Suppressor macrophage (primary cell): ENCODE data around the gene SLC16A8.
A peak's percentile ranks its signal among the peaks of the same experiment; 100 is the strongest.

Source experiments
- DNase-seq, 4 experiments: peaks; one replicate each; pipeline ENCODE4 v3.0.0-alpha.2; 2020 to 2022

The SLC16A8 gene

DNA sequence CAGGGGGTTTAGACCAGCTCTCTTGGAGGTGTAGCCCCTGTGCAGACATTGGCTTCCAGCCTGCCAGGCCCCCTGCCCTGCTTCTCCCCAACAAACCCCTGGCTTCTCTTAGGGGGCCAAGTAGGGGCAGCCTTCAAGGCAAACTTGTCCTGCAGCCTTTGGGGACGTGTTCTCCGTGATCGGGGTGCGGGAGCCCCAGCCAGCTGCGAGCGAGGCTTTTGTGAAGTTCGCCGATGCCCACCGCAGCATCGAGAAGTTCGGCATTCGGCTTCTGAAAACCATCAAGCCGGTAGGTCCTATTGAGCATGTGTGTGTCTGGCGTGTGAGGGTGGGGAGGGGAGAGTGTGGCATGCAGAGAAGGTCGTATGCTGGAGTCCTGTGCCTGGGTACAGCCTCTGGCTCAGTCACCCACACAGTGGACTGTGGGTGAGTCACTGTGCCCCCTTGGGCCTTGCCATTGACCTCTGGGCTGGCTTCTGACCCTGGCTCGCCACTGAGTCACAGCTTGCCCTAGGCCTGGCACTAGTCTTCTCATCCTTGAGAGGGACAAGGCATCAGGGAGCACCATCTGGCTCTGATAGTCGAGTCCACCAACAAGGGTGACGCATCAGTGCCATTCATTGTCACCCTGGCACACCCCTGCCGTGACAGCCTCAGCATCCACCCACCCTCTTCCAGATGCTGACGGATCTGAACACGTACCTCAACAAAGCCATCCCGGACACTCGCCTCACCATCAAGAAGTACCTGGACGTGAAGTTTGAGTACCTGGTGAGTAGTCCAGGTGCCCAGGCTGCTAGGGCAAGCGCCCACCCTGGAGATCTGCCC lies 11.4 kb downstream of the SLC16A8 start:
- DNase-seq = no peak

- DNase-seq = no peak
These were observed 12.3 kb downstream of the SLC16A8 start for GRCh38 chr22:38071421-38072321.

DNA sequence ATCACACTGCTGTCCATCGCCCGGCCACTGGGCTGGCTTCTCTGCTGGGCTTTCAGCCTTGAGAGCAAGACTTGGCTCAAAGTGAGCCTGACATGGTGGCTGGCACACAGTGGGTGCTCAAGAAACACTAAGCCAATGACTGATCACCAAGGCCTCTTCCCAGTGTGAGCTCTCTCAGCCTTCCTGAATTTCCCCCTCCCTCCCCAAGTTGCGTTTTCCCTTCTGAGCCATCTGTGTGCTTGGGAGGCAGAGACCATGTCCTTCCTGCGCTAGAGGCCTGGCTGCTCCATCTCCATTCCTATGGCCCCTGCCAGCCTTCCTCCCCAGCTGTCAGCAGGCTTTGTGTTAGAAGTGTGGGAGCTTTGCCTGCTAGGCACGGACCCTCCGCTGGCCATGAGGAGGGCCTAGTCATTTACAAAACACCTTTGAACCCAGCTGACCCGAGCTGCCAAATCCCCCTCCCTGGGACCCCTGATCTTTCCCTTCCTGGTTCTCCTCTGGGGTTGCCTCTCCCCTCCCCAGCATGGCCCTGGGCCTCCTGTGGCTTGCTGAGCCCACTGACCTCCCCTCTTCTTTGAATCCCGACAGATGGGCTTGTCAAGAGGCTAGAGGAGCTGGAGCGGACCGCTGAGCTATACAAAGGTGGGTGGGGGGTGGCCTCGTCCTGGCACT lies 13.6 kb downstream of the SLC16A8 start:
- no peak for DNase-seq

- DNase-seq = no peak
These were observed 14.4 kb downstream of the SLC16A8 start for GRCh38 chr22:38069372-38070249.

DNA sequence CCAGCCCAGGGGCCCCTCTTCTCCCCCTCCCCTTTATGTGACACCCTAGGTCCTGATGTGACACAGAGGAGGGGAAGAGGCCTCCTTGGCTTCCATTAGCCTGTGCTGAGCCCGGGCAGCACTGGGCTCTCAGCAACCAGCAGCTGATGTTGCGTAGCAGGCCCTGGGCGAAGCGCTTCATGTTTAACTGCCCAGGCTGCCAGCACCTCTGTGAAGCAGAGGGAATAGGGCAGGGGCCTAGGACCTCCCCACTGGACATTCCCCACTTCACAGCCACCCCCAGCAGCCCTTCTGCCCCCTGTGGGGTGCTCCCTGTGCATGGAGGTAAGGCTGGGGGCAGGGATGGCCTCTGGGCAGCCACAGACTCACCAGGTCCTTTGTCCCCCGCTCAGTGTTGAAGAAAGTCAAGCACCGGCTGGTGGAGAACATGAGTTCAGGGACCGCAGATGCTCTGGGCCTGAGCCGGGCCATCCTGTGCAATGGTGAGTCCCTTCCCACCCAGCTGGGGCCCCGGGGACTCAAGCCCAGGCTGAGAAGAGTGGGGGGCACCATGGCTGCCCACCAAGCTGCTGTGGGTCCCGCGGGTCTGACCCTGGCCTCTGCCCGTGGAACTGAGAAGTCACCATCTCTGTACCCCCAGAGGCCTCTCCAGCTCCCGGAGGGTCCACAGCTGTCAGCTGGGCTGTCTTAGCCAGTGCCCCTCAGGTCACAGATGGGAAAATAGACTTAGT lies 15.2 kb downstream of the SLC16A8 start:
- no peak for DNase-seq

- DNase-seq = no peak
These were observed 16.1 kb downstream of the SLC16A8 start for GRCh38 chr22:38067761-38068360.

DNA sequence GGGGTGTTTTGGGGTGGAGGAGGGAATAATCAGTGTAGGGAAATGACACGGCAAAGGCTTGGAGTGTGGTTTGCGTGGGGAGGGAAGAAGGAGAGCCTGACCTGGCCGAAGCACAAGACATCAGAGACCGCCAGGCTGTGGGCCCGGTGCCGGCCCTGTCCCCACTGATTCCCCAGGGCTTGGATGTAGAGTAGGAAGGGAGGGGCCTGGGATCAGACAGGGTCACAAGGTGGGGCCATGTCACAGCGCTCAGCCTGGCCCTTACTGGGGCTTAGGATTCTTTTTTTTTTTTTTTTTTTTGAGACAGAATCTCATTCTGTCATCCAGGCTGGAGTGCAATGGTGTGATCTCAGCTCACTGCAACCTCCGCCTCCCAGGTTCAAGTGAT lies 17.0 kb downstream of the SLC16A8 start:
- no peak for DNase-seq

DNA sequence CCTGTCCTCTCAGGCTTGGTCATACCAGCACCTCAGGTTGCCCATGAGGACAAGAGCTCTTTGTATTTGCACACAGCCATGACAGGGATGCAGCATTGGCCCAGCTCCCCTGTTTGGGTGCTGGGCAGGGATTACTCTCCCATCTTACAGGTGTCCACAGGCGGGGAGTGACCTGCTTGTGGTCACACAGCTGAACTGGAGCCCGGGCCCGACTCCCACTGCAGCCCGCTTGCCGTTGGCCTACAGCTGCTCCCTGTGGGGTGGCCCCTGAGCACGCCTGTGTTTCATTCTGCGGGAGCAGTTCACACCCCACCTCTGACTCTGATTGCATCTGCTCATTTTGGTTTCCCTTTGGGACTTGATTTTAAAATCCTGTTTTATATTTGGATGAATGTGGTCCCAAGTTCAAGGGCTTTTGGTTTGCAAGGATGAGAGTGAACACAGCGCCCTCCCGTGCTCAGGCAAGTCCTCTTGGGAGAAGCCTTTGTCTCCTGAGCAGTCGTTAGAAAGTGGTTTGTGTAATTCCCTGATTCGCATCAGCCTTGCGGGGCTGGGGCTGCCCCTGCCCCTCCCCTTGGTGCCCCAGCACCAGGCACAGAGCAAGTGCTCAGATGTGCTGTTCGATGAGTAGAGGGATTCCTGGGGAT lies 17.5 kb downstream of the SLC16A8 start:
- DNase-seq = no peak

GRCh38 chr22:38065539-38065938 lies 18.4 kb downstream of the SLC16A8 start:
- DNase-seq = no peak

GRCh38 chr22:38062791-38063190 lies 21.2 kb downstream of the SLC16A8 start:
- peak; percentile 39 to 77 (median 70) for DNase-seq

- DNase-seq = peak; percentile 93 to 96 (median 96)
These were observed 26.8 kb downstream of the SLC16A8 start, which contains the start of gene PICK1 for GRCh38 chr22:38056969-38057891. Gene PICK1 (plus strand): TSS chr22:38057404. CDS start chr22:38057810, 406 bp downstream.

DNA sequence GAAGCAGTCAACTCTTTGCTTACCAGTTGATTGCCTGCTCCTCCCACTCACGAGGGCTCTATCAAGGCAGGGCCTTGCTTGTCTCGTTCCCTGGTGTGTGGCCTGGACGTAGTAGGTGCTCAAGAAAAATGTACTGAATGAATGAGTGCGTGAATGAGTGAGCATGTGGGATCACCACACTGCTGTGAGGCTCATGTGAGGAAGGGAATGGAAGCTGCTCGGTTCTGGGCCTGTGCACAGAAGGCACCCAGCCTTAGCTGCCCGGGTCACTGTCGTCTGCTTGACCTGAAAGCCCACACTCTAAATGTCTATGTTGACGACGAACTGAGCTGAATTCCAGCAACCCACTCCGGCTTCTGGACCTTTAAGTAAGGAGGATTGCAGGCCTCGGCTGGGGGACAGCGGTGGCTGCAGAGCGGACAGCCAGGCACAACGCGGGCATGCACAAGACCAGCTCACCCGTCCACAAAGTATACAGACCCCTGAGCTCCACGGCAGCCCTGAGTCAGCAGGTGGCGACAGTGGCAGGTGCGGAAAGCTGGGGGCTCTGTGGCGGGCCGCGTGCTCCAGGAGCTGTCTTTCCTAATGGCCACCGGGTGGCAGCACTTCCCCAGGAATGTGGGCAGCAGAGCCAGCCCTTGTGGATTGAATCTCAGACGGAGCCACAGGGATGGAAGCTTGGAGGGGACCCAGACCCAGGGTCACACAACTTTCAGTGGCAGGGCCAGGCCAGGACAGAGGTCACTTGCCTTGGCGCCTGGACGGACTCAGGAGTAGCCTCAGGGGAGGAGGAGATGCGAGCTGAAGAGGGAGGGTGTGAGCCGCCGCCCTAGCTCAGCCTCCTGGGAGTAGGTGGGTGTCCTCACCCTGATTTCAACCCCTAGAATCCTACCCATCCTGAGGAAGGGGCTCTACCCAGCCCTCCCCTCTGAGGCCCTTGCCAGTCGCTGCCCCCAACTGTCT lies 31.8 kb downstream of the SLC16A8 start:
- DNase-seq = peak; percentile 81 to 89 (median 84)

DNA sequence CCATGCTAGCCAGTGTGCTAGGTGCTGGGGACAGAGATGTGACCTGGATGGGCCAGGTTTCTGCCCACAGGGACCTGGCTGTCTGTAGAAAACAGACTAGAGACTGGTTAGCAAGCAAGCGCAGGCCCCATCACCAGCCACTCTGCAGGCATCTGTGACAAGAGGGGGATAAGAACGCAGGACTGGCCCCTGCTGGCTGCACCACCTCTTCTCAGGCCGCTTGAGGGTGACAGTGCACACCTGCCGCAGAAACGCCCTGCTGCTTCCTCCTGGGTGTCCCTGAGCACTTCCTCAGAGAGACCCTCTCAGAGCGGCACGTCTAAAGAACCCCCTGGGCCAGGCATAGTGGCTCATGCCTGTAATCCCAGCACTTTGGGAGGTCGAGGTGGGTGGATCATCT lies 32.7 kb downstream of the SLC16A8 start:
- no peak for DNase-seq

DNA sequence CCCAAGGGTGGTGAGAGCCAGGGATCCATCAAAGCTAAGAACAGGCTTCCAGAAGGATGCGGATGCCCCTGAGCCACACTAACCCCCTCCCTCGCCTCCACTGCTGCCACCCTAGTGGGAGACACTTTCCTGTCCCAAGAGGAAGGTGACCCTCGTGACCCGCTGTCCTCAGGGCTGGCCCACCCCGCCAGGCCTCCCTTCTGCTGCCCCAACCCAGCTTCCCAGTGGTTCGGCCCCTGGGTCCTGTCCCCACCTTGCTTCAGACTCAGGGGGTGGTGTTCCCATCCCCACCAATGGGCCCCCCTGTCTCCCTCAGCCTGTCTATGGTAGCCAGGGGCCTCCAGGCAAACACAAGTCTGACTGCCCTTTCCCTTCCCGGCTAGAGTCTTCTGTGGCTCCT lies 33.3 kb downstream of the SLC16A8 start:
- no peak for DNase-seq

DNA sequence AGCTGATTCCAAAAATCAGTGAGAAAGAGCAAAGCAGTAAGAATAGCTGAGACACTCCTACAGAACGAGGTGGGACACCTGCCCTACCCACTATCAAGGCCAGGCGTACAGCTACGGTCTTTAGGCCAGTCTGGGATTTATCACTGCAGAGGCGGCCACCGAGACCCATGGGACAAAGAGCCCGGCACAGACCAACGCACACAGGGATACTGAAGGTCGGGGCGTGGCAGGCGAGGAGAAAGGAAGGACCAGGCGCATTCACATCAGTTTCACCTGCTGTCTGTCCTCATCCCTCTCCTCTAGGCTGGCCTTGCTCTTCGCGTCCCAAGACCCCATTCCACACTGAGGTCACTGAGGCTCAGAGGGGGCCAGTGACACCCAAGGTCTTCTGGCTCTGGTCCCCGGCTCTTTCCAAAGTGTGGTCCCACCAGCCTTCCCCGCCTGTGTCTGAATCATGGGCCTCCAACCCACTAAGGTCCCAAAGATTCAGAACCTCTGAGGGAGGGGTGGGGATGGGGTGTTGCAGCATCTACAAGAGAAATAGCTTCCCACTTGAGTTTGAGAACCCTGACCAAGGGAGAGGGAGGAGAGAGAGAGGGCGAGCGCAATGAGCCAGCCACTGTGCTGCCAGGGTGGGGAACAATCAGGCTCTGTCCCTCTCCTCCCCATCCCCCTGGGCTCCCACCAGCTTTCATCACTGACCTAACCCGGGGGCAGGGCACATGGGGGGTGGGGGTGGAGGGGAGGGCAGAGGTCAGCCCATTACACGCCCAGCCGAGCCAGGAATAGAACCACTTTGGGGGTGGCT lies 34.0 kb downstream of the SLC16A8 start:
- no peak for DNase-seq

GRCh38 chr22:38046070-38046748 lies 37.8 kb downstream of the SLC16A8 start:
- DNase-seq = no peak
